Uterus (tissue), 4 donors: ENCODE data around the gene SLC26A1. TPM values are rescaled to one million over a fixed set of nuclear protein-coding genes. Genes with fewer than 3 reads are reported as not detected.
"Not testable (repeated sequence)": the region's sequence is repeated elsewhere in the genome, so short reads cannot be mapped to it uniquely, and the experiment has no call there.

Source experiments
- DNase-seq, 2 donors: peaks; one replicate each; pipeline ENCODE4 v3.0.0-alpha.2; 2019 to 2020
- H3K27ac ChIP-seq, 2 donors: fragments of 200-600 bp; sonication (generic); 1 replicate in 1 of 2; 2 replicates in 1 of 2; pipeline ENCODE4 v1.5.1; 2016 to 2018
- H3K27me3 ChIP-seq, 2 donors: fragments of 200-600 bp; sonication (generic); one replicate each; pipeline ENCODE4 v1.5.1; 2018 to 2019; ENCODE audit warnings: control low read depth in 1 of 2
- H3K36me3 ChIP-seq, 2 donors: fragments of 200-600 bp; sonication (generic); one replicate each; pipeline ENCODE4 v1.5.1; 2019; ENCODE audit warnings: control low read depth in 1 of 2
- H3K4me1 ChIP-seq, 2 donors: fragments of 200-600 bp; sonication (generic); one replicate each; pipeline ENCODE4 v1.5.1; 2018 to 2019; ENCODE audit warnings: control low read depth in 1 of 2
- H3K4me3 ChIP-seq, 2 donors: fragments of 200-600 bp; sonication (generic); 1 replicate in 1 of 2; 2 replicates in 1 of 2; pipeline ENCODE4 v1.5.1; 2018 to 2019; ENCODE audit warnings: mild to moderate bottlenecking in 1 of 2
- H3K9me3 ChIP-seq, 2 donors: fragments of 200-600 bp; sonication (generic); one replicate each; pipeline ENCODE4 v1.5.1; 2019; ENCODE audit warnings: control low read depth in 1 of 2
- POLR2A ChIP-seq, 2 donors: fragments of 450-650 bp; IDR thresholded peaks; one replicate each; pipeline ENCODE4 v1.6.1; 2016; ENCODE audit warnings: antibody characterized with exemption in 2 of 2, mild to moderate bottlenecking in 1 of 2, moderate library complexity in 1 of 2
- intact Hi-C: fragments of 100-400 bp; cut with DNase I; formaldehyde crosslinking; loops from one replicate; pipeline ENCODE4 v1.15.1; 2023; ENCODE audit warnings: low total_unique reads
- total RNA-seq, 4 donors: library from RNA; depleted of rRNA in 3 of 4; stranded (reverse); fragments of >200 nt in 3 of 4; gene quantifications; one replicate each; pipeline versions ENCODE4 v1.1.0 to v1.2.4, GENCODE V29; 2014 to 2023
- TF ChIP-seq, protein P1 (sequence below), 4 experiments: fragments of 200-600 bp in 2 of 4; fragments of 450-650 bp in 2 of 4; sonication (generic) in 2 of 4; IDR thresholded peaks; one replicate each; pipeline ENCODE4 v1.5.1; 2016 to 2019; ENCODE audit warnings: antibody characterized with exemption in 4 of 4, mild to moderate bottlenecking in 2 of 4, moderate library complexity in 1 of 4
- donor health status: DM: yes; HTN: yes; CAD: no.

Gene SLC26A1
- total RNA-seq, 4 donors from 2014 or later: 0.07 to 0.12 TPM; not detected in 2

GRCh38 chr4:1000686-1001260 is 7.6 kb upstream of the SLC26A1 start:
- Histone ChIP-seq H3K27me3 (peaks cover 15 to 32% of the 10 kb centered on the region in 2 donors), H3K4me3 (no peak overlapping the region), H3K27ac (no peak overlapping the region), H3K9me3 (no peaks in the 10 kb centered on the region), H3K4me1 (peaks cover 0 to 29% of the 10 kb centered on the region in 2 donors), H3K36me3 (no peaks in the 10 kb centered on the region)
- no peak for DNase-seq
- intact Hi-C loops: no loop called here
- TF ChIP-seq, protein P1, sequence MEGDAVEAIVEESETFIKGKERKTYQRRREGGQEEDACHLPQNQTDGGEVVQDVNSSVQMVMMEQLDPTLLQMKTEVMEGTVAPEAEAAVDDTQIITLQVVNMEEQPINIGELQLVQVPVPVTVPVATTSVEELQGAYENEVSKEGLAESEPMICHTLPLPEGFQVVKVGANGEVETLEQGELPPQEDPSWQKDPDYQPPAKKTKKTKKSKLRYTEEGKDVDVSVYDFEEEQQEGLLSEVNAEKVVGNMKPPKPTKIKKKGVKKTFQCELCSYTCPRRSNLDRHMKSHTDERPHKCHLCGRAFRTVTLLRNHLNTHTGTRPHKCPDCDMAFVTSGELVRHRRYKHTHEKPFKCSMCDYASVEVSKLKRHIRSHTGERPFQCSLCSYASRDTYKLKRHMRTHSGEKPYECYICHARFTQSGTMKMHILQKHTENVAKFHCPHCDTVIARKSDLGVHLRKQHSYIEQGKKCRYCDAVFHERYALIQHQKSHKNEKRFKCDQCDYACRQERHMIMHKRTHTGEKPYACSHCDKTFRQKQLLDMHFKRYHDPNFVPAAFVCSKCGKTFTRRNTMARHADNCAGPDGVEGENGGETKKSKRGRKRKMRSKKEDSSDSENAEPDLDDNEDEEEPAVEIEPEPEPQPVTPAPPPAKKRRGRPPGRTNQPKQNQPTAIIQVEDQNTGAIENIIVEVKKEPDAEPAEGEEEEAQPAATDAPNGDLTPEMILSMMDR (IDR thresholded peaks at IDR 0.05): no peak

DNA sequence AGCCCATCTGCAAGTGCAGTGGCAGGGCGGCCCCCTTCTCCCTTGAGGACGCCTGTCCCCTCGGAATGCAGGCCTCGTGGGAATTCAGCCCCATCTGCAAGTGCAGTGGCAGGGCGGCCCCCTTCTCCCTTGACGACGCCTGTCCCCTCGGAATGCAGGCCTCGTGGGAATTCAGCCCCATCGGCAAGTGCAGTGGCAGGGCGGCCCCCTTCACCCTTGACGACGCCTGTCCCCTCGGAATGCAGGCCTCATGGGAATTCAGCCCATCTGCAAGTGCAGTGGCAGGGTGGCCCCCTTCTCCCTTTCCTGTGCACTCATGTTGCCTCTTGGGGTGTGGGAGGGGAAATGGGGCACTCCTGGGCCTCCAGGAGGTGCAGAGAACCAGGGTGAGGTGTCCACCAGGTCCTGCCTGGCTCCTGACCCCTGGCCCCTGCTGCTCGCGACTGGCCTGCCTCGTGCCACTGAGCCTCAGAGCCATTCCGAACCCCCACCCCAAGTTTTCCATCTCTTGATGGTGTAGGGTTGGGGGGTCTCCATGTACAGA is 6.8 kb upstream of the SLC26A1 start:
- H3K27ac ChIP-seq: no peak overlapping the region
- H3K4me3 ChIP-seq: no peak overlapping the region
- DNase-seq: no peak
- H3K27me3 ChIP-seq: peaks cover 15 to 32% of the 10 kb centered on the region in 2 donors
- no peaks in the 10 kb centered on the region for H3K36me3 ChIP-seq
- H3K4me1 ChIP-seq: peaks cover 0 to 29% of the 10 kb centered on the region in 2 donors
- no peaks in the 10 kb centered on the region for H3K9me3 ChIP-seq
- TF ChIP-seq, protein P1 (IDR thresholded peaks at IDR 0.05): no peak
- no peak for TF ChIP-seq POLR2A (IDR thresholded peaks at IDR 0.05)
- intact Hi-C loops: no loop called here

GRCh38 chr4:999240-999863 is 6.1 kb upstream of the SLC26A1 start:
- peaks cover 15 to 32% of the 10 kb centered on the region in 2 donors for H3K27me3 ChIP-seq

GRCh38 chr4:998096-998691 is 5.0 kb upstream of the SLC26A1 start:
- Histone ChIP-seq H3K4me3 (no peak overlapping the region), H3K9me3 (no peaks in the 10 kb centered on the region), H3K27me3 (peaks cover 10 to 29% of the 10 kb centered on the region in 2 donors), H3K27ac (no peak overlapping the region), H3K36me3 (no peaks in the 10 kb centered on the region), H3K4me1 (peaks cover 0 to 25% of the 10 kb centered on the region in 2 donors)
- no peak for TF ChIP-seq POLR2A (IDR thresholded peaks at IDR 0.05)
- TF ChIP-seq, protein P1 (IDR thresholded peaks at IDR 0.05): no peak
- intact Hi-C loops: no loop called here
- no peak for DNase-seq

More at GRCh38 chr4:999240-999863, 6.1 kb upstream of the SLC26A1 start:
- H3K36me3 ChIP-seq, DNase-seq, H3K27ac ChIP-seq, intact Hi-C loops, H3K9me3 ChIP-seq, H3K4me3 ChIP-seq: not testable (repeated sequence)
- H3K4me1 ChIP-seq: peaks cover 0 to 29% of the 10 kb centered on the region in 2 donors

DNA sequence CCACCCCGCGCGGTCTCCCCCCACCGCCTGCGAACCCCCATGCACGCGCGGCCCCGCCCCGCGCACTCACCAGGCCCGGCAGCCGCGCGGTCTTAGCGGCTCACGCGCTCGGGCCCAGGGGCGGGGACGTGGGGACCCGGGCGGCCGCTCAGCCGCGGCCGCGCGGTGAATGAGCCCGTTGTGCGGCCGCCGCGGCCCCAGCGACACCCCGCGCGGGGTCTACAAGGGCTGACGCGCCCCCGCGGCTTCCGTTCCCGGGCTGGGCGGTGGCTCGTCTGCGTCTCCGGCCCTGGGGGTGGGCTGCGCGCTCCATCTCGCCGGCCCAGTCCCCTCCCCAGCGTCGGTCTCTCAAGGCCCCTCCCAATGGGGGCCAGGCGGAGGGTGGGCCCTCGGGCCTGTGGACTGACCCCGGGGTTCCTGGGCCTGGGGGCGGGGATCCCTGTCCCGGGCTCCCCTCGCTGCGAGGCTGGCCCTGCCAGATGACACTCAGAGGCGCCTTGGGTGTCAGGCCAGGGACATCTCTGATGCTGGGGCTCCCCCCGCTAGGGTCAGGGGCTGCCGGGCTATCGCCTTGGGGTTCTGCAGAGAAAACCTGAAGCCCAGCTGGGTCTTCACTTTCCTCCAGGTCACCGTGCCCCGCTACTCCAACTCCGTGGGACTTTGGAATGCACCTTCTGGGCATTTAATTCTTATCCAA is 4.3 kb upstream of the SLC26A1 start:
- no peak overlapping the region for H3K27ac ChIP-seq
- peaks cover 0 to 19% of the 10 kb centered on the region in 2 donors for H3K4me1 ChIP-seq
- no peaks in the 10 kb centered on the region for H3K9me3 ChIP-seq
- DNase-seq: no peak
- intact Hi-C loops: no loop called here
- peaks cover 9 to 23% of the 10 kb centered on the region in 2 donors for H3K27me3 ChIP-seq
- H3K4me3 ChIP-seq: peak overlapping the region in 1 of 2 donors; percentile 18
- TF ChIP-seq POLR2A (IDR thresholded peaks at IDR 0.05): no peak
- TF ChIP-seq, protein P1 (IDR thresholded peaks at IDR 0.05): no peak
- no peaks in the 10 kb centered on the region for H3K36me3 ChIP-seq
